K562 (cell line): ENCODE results near the gene HSFX3.

Experiments used
- CEBPB ChIP-seq: fragments of 450-650 bp; IDR thresholded peaks from 2 replicates; pipeline ENCODE4 v1.6.1; 2016; ENCODE audit warnings: missing genetic modification characterization, missing compliant biosample characterization
- CHD2 ChIP-seq: IDR thresholded peaks from 2 replicates; pipeline ENCODE4 v1.6.1; 2011; ENCODE audit warnings: low read depth, low read length
- CHD4 ChIP-seq: fragments of 200-600 bp; sonication (generic); IDR thresholded peaks from 3 replicates; pipeline ENCODE4 v1.6.1; 2012; ENCODE audit warnings: low read depth, mild to moderate bottlenecking, mixed read lengths, low read length, inconsistent platforms; ENCODE audit not compliant: insufficient read depth, insufficient replicate concordance, poor library complexity, severe bottlenecking
- NR1H2 ChIP-seq: sonication (generic); formaldehyde crosslinking; IDR thresholded peaks from 2 replicates; pipeline ENCODE4 v1.4.0; 2020; ENCODE audit warnings: mild to moderate bottlenecking, missing genetic modification reagents
- NRF1 ChIP-seq, 2 experiments: fragments of 450-650 bp; IDR thresholded peaks in 1 of 2; conservative IDR thresholded peaks in 1 of 2; 2 replicates each; pipeline ENCODE4 v1.6.1; 2014; ENCODE audit warnings: mild to moderate bottlenecking in 2 of 2
- PCBP2 ChIP-seq: fragments of 200-400 bp; formaldehyde crosslinking; IDR thresholded peaks from 2 replicates; pipeline ENCODE4 v1.6.1; 2018; ENCODE audit warnings: low read length, low read depth, mild to moderate bottlenecking, moderate library complexity; ENCODE audit not compliant: poor library complexity, severe bottlenecking
- POLR2AphosphoS5 ChIP-seq: IDR thresholded peaks from 2 replicates; pipeline ENCODE4 v1.6.1; 2011; ENCODE audit warnings: mild to moderate bottlenecking, low read depth, low read length, moderate library complexity; ENCODE audit not compliant: control insufficient read depth, insufficient read depth
- ZNF184 ChIP-seq: sonication (generic); formaldehyde crosslinking; IDR thresholded peaks from 2 replicates; pipeline ENCODE4 v1.5.0; 2020; ENCODE audit warnings: missing genetic modification reagents
- TF ChIP-seq, protein P1 (sequence below), 3 experiments: IDR thresholded peaks in 2 of 3; conservative IDR thresholded peaks in 1 of 3; 2 replicates each; pipeline ENCODE4 v1.5.1; 2011 to 2012; ENCODE audit warnings: low read length in 3 of 3, mild to moderate bottlenecking in 3 of 3, control low read depth in 2 of 3, improper control_type of control experiment in 1 of 3, inconsistent platforms in 1 of 3, low read depth in 1 of 3, mixed read lengths in 1 of 3, moderate library complexity in 1 of 3; ENCODE audit not compliant: insufficient read depth in 2 of 3
- TF ChIP-seq, protein P2 (sequence below): sonication (generic); formaldehyde crosslinking; IDR thresholded peaks from 2 replicates; pipeline ENCODE4 v1.8.0; 2022; ENCODE audit warnings: missing genetic modification reagents, mild to moderate bottlenecking, moderate library complexity, borderline replicate concordance
- TF ChIP-seq, protein P3 (sequence below), 2 experiments: fragments of 450-650 bp in 1 of 2; sonication (generic) in 1 of 2; formaldehyde crosslinking in 1 of 2; IDR thresholded peaks; 2 replicates each; pipeline versions ENCODE4 v1.7.1 to v1.9.0; 2016 to 2022; ENCODE audit warnings: inconsistent platforms in 1 of 2, mild to moderate bottlenecking in 1 of 2, missing genetic modification reagents in 1 of 2
- TF ChIP-seq, protein P4 (sequence below): sonication (generic); formaldehyde crosslinking; IDR thresholded peaks from 2 replicates; pipeline ENCODE4 v1.4.0; 2020; ENCODE audit warnings: mild to moderate bottlenecking, missing genetic modification reagents

DNA sequence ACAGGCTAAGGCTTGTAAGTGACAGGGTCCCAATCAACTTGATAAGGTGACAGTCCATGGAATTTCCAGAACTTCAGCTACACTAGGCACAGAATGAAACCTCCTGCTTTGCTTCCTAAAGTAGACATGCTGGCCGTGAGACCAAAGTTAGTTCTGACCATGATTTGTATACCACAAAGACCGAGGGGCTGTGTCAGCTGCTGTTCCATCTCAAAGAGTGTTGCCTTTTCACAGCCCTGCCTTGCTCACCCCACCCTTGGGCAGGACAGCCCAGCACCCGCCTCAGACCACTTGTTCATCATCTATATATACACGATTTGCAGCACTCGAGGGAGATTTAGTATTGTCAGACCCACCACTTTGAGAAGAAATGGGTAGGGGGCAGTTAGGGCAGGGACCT is 50.0 kb downstream of the HSFX3 start:
- no peak for TF ChIP-seq CHD4
- TF ChIP-seq, protein P1, sequence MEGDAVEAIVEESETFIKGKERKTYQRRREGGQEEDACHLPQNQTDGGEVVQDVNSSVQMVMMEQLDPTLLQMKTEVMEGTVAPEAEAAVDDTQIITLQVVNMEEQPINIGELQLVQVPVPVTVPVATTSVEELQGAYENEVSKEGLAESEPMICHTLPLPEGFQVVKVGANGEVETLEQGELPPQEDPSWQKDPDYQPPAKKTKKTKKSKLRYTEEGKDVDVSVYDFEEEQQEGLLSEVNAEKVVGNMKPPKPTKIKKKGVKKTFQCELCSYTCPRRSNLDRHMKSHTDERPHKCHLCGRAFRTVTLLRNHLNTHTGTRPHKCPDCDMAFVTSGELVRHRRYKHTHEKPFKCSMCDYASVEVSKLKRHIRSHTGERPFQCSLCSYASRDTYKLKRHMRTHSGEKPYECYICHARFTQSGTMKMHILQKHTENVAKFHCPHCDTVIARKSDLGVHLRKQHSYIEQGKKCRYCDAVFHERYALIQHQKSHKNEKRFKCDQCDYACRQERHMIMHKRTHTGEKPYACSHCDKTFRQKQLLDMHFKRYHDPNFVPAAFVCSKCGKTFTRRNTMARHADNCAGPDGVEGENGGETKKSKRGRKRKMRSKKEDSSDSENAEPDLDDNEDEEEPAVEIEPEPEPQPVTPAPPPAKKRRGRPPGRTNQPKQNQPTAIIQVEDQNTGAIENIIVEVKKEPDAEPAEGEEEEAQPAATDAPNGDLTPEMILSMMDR (IDR thresholded peaks at IDR 0.05 in 2 of 3, conservative IDR thresholded peaks at IDR 0.05 in 1 of 3; ENCODE audit: insufficient read depth in 2 of 3, low read depth in 1 of 3, low read length in 3 of 3) = no peak
- TF ChIP-seq POLR2AphosphoS5 = no peak
- TF ChIP-seq CEBPB (tag) = no peak
- no peak for TF ChIP-seq NR1H2 (CRISPR knock-in tag)
- TF ChIP-seq, protein P2, sequence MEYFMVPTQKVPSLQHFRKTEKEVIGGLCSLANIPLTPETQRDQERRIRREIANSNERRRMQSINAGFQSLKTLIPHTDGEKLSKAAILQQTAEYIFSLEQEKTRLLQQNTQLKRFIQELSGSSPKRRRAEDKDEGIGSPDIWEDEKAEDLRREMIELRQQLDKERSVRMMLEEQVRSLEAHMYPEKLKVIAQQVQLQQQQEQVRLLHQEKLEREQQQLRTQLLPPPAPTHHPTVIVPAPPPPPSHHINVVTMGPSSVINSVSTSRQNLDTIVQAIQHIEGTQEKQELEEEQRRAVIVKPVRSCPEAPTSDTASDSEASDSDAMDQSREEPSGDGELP = no peak
- TF ChIP-seq, protein P3, sequence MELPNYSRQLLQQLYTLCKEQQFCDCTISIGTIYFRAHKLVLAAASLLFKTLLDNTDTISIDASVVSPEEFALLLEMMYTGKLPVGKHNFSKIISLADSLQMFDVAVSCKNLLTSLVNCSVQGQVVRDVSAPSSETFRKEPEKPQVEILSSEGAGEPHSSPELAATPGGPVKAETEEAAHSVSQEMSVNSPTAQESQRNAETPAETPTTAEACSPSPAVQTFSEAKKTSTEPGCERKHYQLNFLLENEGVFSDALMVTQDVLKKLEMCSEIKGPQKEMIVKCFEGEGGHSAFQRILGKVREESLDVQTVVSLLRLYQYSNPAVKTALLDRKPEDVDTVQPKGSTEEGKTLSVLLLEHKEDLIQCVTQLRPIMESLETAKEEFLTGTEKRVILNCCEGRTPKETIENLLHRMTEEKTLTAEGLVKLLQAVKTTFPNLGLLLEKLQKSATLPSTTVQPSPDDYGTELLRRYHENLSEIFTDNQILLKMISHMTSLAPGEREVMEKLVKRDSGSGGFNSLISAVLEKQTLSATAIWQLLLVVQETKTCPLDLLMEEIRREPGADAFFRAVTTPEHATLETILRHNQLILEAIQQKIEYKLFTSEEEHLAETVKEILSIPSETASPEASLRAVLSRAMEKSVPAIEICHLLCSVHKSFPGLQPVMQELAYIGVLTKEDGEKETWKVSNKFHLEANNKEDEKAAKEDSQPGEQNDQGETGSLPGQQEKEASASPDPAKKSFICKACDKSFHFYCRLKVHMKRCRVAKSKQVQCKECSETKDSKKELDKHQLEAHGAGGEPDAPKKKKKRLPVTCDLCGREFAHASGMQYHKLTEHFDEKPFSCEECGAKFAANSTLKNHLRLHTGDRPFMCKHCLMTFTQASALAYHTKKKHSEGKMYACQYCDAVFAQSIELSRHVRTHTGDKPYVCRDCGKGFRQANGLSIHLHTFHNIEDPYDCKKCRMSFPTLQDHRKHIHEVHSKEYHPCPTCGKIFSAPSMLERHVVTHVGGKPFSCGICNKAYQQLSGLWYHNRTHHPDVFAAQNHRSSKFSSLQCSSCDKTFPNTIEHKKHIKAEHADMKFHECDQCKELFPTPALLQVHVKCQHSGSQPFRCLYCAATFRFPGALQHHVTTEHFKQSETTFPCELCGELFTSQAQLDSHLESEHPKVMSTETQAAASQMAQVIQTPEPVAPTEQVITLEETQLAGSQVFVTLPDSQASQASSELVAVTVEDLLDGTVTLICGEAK (IDR thresholded peaks at IDR 0.05) = no peak
- TF ChIP-seq, protein P3 (CRISPR knock-in tag; IDR thresholded peaks at IDR 0.05) = no peak
- TF ChIP-seq ZNF184 (CRISPR knock-in tag) = no peak
- TF ChIP-seq, protein P4, sequence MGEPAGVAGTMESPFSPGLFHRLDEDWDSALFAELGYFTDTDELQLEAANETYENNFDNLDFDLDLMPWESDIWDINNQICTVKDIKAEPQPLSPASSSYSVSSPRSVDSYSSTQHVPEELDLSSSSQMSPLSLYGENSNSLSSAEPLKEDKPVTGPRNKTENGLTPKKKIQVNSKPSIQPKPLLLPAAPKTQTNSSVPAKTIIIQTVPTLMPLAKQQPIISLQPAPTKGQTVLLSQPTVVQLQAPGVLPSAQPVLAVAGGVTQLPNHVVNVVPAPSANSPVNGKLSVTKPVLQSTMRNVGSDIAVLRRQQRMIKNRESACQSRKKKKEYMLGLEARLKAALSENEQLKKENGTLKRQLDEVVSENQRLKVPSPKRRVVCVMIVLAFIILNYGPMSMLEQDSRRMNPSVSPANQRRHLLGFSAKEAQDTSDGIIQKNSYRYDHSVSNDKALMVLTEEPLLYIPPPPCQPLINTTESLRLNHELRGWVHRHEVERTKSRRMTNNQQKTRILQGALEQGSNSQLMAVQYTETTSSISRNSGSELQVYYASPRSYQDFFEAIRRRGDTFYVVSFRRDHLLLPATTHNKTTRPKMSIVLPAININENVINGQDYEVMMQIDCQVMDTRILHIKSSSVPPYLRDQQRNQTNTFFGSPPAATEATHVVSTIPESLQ (CRISPR knock-in tag) = no peak
- no peak for TF ChIP-seq CHD2
- no peak for TF ChIP-seq PCBP2
- TF ChIP-seq NRF1 (conservative IDR thresholded peaks at IDR 0.05 in 1 of 2, IDR thresholded peaks at IDR 0.05 in 1 of 2) = no peak
